HG03439 (cell line): ENCODE measurements around the gene HOMER2.
"Not testable (repeated sequence)": the region's sequence is repeated elsewhere in the genome, so short reads cannot be mapped to it uniquely, and the experiment has no call there.

Experiments
- ATAC-seq: cut with Tn5 transposase; IDR thresholded peaks from one replicate; pipeline ENCODE4 v1.9.1; 2021; ENCODE audit warnings: mild to moderate bottlenecking, moderate library complexity; ENCODE audit not compliant: unreplicated experiment

Gene HOMER2

DNA sequence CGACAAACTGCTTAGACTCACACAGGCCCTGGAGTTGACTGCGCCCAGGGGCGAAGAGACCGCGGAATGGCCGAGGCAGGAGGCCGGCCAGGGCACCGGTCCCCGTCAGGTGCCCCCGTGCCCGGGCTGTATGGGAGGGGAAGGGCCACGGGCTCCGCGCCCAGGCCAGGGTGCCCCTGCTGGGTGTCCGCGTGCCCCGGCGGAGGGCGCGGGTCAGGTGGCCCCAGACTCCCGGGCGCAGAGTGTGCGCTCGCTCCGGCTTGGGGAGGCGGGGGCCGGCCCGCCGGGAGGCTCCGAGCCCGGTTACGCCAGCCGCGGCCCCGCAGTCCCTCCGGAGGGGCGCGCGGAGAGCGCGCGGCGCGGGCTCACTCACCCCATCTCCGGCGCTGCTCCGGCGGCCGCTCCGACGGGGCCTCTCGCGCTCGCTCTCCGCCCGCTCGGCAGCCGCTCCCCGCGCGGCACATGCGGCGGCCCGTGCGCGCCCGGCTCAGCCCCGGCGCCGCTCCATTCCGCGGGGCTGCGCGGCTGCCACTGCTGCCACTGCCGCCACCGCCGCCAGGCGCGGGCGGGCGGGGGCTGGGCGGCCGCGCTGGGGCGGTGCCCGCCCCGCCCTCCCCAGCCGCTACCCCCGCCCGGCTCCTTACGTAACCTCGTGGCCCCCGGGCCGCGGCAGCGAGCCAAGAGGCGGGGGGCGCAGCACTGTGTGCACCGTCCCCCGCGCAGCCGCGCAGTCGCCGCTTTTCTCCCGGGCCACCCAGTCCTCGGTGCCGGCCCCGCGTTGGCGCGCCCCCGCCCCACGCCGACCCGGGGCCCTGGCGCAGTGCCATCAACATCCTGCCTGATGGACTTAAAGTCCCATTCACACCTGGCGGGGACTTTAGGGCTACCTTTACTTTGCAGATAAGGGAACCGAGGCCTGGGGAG, at the start of gene HOMER2:
Gene HOMER2 (minus strand): TSS at position 563 of the 924 bp plus-strand sequence. CDS start 185 bp downstream, at position 378.
- no peak for ATAC-seq

- not testable (repeated sequence) for ATAC-seq
Observed at GRCh38 chr15:83000672-83001031, 48.1 kb upstream of the HOMER2 start.

GRCh38 chr15:82999905-83000671, 47.6 kb upstream of the HOMER2 start:
- no peak for ATAC-seq

GRCh38 chr15:82999426-82999825, 46.9 kb upstream of the HOMER2 start:
- ATAC-seq: no peak

GRCh38 chr15:82995938-82996337, 43.4 kb upstream of the HOMER2 start:
- no peak for ATAC-seq

DNA sequence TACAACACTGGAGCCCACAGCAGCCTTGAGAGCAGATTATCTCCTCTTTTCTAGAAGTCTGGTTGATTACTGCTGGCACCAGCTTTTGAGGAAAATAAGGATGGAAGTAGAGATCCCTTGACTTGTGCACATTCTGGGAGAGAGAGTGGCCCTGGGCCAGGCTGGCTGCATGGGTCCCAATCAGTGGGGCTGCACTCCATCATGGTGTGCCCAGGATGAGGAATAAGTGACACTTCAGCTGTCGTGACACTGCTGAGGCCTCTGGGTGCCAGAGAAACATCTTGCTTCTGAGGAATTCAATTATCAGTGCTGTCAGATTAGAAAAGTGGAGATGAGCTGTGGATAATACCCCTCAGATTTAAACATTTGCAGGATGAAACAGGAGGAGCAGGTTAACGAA, 42.6 kb upstream of the HOMER2 start:
- no peak for ATAC-seq

DNA sequence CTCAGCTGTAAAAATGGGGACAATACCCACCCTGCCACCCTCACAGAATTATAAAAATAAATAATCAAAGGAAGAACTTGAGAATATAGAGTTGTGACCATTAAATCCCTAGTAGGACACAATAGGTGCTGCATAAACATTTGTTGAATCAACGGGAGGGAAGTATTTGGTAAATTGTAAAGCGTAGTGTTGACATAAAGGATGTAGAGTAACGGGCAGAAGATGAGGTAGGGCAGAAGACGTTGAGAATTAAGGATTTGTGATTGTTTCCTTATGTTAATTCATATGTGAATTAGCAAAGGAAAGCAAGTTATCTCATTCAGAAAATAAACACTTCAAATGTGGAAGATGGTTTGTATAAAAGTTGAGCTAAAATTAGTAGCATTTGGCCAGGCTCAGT, 40.6 kb upstream of the HOMER2 start:
- no peak for ATAC-seq

DNA sequence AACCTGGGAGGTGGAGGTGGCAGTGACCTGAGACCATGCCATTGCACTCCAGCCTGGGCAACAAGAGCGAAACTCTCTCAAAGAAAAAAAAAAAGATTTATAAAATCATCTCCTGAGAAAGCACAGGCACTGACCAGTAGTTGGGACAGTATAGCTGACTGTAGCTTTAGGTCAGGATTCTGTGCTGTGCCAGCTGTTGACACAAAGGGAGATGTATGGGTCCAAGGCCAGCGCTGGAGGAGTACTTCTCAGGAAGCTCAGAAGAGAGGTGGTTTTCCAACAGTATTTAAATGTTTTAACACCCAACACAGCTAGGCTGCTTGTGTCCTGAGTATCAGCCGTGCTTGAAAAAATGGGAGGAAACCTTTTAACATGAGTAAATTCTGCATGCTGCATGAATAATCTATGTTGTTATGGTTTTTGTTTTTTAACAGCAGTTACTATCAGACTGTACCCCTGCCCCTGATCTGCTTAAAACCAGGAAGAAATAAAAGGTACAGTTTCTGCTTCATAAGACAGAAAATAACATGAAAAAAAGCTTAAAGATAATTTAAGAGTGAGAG, 40.0 kb upstream of the HOMER2 start:
- no peak for ATAC-seq

GRCh38 chr15:82986442-82986780, 33.9 kb upstream of the HOMER2 start:
- peak; percentile 28 for ATAC-seq

GRCh38 chr15:82985688-82986441, 33.3 kb upstream of the HOMER2 start, which contains the start of gene RAMAC:
TSS of gene RAMAC (plus strand) at chr15:82986210. CDS start at chr15:82989019, 2,809 bp downstream.
- peak; percentile 90 for ATAC-seq

- no peak for ATAC-seq
Observed at GRCh38 chr15:82980981-82981380, 28.5 kb upstream of the HOMER2 start.

- no peak for ATAC-seq
Observed at GRCh38 chr15:82979726-82980125, 27.2 kb upstream of the HOMER2 start.

DNA sequence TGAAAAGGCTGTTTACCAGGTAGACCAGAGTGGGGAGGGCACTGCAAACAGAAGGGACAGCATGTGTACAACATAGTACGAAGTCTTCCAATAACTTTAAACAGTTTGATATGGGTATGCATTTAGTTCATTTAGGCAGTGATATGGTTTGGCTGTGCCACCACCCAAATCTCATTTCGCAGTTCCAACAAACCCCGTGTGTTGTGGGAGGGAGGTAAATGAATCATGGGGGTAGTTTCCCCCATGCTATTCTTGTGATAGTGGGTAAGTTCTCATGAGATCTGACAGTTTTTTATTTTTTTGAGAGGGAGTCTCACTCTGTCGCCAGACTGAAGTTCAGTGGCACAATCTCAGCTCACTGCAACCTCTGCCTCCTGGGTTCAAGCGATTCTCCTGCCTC, 25.9 kb upstream of the HOMER2 start:
- ATAC-seq: no peak

- ATAC-seq: no peak
Observed at GRCh38 chr15:82977076-82977475, 24.6 kb upstream of the HOMER2 start.

DNA sequence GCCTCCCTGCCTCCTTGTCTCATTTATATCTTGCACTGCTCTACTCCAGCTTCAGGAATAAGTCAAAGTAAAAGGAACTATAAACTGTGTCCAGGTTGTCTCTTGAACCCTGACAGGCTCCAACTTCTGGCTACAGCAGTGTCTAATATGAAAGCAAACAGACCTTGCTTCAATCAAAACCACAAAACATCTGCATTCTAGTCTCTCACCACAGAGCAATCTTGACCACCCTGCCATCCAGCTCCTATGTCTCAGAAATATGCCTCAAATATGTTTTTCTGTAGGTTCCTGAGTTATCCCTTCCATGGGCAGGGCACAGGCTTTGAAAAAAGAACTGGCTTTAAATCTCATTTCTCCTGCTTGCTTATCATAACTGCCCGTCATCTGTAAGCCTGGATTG, 20.5 kb upstream of the HOMER2 start:
- ATAC-seq: no peak

GRCh38 chr15:82971218-82971984, 18.9 kb upstream of the HOMER2 start:
- ATAC-seq: no peak

- ATAC-seq: no peak
Observed at GRCh38 chr15:82970696-82971095, 18.2 kb upstream of the HOMER2 start.

GRCh38 chr15:82970078-82970686, 17.7 kb upstream of the HOMER2 start:
- ATAC-seq: no peak

GRCh38 chr15:82969353-82969752, 16.8 kb upstream of the HOMER2 start:
- ATAC-seq: no peak

DNA sequence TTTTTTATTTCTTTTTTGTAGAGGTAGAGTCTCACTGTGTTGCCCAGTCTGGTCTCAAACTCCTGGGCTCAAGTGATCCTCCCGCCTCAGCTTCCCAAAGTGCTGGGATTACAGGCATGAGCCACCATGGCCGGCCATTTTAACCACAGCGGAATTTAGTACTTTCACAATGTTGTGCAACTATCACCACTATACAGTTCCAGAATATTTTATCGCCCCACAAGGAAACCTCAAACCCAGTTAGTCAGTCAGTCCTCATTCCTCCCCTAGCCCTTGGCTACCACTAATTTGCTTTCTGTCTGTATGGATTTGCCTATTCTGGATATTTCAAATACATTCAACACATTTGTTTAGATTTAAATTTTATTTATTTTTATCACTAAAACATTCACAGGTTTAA, 15.5 kb upstream of the HOMER2 start:
- no peak for ATAC-seq
